ENCODE data around the gene CADPS2. TPM values are rescaled to one million over a fixed set of nuclear protein-coding genes. Genes with fewer than 3 reads are reported as not detected.

Gene CADPS2
- total and polyA plus RNA-seq, 4 donors, result 5.6 to 41.1 (median 11.0) TPM

DNA sequence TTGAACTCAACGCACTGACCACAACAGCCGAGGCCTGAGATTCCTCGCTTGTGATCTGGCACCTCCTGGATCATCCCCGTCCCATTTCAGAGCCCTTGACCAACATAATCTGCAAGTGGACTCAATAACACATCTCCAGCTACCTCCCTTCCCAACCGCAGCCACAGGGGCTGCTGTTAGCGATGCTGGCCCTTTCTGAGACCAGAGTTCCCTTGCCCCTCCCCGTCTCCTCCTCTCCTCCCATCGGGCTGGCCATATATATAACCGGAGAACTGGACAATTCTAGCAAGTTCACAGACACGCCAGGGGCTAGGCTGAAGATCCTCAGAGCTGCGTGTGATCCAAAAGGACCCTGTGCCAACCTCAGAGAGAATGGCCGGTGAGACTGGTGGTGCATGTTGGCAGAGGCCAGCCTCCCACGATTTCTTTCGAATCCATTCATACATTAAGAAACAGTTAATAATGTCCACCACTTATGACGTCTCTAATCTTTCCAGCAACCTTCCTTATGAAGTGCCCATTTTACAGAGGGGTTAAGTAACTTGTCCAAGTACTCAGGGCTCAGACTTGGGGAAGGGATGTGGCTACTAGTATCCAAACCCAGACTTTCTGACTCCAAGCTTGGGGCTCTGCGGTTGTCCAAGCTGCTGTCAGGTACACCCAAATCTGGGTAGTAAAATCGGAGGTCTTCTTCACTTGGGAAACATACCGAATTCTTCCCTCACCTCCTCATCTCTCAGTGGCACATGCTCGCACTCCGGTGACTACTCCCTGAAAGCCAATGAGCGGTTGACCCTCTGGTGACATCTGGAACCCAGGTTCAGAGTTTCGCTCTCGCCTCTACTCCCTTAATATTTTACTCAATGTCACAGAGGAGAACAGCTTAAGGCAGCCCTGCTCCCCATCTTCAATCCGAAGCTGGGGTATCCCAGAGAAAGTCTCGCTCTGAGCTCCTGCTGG is 570.5 kb downstream of the CADPS2 start:
- TF ChIP-seq, protein P1, sequence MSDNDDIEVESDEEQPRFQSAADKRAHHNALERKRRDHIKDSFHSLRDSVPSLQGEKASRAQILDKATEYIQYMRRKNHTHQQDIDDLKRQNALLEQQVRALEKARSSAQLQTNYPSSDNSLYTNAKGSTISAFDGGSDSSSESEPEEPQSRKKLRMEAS (IDR thresholded peaks at IDR 0.05), result no peak
- TF ChIP-seq RXRA (IDR thresholded peaks at IDR 0.05), result no peak
- no peak for TF ChIP-seq FOXA1 (IDR thresholded peaks at IDR 0.05)
- TF ChIP-seq GABPA (IDR thresholded peaks at IDR 0.05 in 1 of 2, conservative IDR thresholded peaks at IDR 0.05 in 1 of 2), result no peak
- no peak for TF ChIP-seq FOXA2 (IDR thresholded peaks at IDR 0.05)
- TF ChIP-seq, protein P2, sequence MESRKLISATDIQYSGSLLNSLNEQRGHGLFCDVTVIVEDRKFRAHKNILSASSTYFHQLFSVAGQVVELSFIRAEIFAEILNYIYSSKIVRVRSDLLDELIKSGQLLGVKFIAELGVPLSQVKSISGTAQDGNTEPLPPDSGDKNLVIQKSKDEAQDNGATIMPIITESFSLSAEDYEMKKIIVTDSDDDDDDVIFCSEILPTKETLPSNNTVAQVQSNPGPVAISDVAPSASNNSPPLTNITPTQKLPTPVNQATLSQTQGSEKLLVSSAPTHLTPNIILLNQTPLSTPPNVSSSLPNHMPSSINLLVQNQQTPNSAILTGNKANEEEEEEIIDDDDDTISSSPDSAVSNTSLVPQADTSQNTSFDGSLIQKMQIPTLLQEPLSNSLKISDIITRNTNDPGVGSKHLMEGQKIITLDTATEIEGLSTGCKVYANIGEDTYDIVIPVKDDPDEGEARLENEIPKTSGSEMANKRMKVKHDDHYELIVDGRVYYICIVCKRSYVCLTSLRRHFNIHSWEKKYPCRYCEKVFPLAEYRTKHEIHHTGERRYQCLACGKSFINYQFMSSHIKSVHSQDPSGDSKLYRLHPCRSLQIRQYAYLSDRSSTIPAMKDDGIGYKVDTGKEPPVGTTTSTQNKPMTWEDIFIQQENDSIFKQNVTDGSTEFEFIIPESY (IDR thresholded peaks at IDR 0.05), result no peak
- no peak for TF ChIP-seq SP1 (IDR thresholded peaks at IDR 0.05)
- no peak for TF ChIP-seq HNF4A (conservative IDR thresholded peaks at IDR 0.05)
- TF ChIP-seq, protein P3, sequence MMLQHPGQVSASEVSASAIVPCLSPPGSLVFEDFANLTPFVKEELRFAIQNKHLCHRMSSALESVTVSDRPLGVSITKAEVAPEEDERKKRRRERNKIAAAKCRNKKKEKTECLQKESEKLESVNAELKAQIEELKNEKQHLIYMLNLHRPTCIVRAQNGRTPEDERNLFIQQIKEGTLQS (IDR thresholded peaks at IDR 0.05), result no peak
- TF ChIP-seq, protein P4, sequence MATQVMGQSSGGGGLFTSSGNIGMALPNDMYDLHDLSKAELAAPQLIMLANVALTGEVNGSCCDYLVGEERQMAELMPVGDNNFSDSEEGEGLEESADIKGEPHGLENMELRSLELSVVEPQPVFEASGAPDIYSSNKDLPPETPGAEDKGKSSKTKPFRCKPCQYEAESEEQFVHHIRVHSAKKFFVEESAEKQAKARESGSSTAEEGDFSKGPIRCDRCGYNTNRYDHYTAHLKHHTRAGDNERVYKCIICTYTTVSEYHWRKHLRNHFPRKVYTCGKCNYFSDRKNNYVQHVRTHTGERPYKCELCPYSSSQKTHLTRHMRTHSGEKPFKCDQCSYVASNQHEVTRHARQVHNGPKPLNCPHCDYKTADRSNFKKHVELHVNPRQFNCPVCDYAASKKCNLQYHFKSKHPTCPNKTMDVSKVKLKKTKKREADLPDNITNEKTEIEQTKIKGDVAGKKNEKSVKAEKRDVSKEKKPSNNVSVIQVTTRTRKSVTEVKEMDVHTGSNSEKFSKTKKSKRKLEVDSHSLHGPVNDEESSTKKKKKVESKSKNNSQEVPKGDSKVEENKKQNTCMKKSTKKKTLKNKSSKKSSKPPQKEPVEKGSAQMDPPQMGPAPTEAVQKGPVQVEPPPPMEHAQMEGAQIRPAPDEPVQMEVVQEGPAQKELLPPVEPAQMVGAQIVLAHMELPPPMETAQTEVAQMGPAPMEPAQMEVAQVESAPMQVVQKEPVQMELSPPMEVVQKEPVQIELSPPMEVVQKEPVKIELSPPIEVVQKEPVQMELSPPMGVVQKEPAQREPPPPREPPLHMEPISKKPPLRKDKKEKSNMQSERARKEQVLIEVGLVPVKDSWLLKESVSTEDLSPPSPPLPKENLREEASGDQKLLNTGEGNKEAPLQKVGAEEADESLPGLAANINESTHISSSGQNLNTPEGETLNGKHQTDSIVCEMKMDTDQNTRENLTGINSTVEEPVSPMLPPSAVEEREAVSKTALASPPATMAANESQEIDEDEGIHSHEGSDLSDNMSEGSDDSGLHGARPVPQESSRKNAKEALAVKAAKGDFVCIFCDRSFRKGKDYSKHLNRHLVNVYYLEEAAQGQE (IDR thresholded peaks at IDR 0.05), result no peak
- no peak for TF ChIP-seq EGR1 (IDR thresholded peaks at IDR 0.05; ENCODE audit: low read depth in 2 of 2)
- no peak for TF ChIP-seq JUND (IDR thresholded peaks at IDR 0.05)
- no peak for TF ChIP-seq RAD21 (IDR thresholded peaks at IDR 0.05)
- TF ChIP-seq NR2F2 (IDR thresholded peaks at IDR 0.05), result no peak
- TF ChIP-seq, protein P5, sequence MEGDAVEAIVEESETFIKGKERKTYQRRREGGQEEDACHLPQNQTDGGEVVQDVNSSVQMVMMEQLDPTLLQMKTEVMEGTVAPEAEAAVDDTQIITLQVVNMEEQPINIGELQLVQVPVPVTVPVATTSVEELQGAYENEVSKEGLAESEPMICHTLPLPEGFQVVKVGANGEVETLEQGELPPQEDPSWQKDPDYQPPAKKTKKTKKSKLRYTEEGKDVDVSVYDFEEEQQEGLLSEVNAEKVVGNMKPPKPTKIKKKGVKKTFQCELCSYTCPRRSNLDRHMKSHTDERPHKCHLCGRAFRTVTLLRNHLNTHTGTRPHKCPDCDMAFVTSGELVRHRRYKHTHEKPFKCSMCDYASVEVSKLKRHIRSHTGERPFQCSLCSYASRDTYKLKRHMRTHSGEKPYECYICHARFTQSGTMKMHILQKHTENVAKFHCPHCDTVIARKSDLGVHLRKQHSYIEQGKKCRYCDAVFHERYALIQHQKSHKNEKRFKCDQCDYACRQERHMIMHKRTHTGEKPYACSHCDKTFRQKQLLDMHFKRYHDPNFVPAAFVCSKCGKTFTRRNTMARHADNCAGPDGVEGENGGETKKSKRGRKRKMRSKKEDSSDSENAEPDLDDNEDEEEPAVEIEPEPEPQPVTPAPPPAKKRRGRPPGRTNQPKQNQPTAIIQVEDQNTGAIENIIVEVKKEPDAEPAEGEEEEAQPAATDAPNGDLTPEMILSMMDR (IDR thresholded peaks at IDR 0.05; ENCODE audit: low read depth, low read length, missing input control), result no peak
- Histone ChIP-seq H3K4me3 (ENCODE audit: low read depth in 1 of 3, low read length in 3 of 3) (no peak overlapping the region), H3K27me3 (ENCODE audit: control insufficient read depth in 4 of 4, insufficient read depth in 4 of 4, low read length in 3 of 4) (peaks cover 4 to 35% (median 19%) of the 10 kb centered on the region in 4 donors), H3K4me1 (ENCODE audit: control insufficient read depth in 4 of 4, insufficient read depth in 4 of 4, low read length in 3 of 4) (peaks cover 4 to 18% (median 11%) of the 10 kb centered on the region in 4 donors), H3K36me3 (ENCODE audit: control insufficient read depth in 4 of 4, insufficient read depth in 3 of 4, low read depth in 1 of 4, low read length in 3 of 4) (no peaks in the 10 kb centered on the region), H3K9me3 (ENCODE audit: control insufficient read depth in 4 of 4, low read length in 3 of 4) (peaks cover 0 to 2% (median 0%) of the 10 kb centered on the region in 4 donors), H3K27ac (ENCODE audit: low read depth in 1 of 2, low read length in 2 of 2) (no peak overlapping the region), H3K9ac (ENCODE audit: low read depth in 1 of 2, low read length in 2 of 2) (no peak overlapping the region)
- WGBS, result 13% methylated on average over 25 of the region's 25 CpGs
- DNase-seq (ENCODE audit: low spot score), result no peak

Data from liver (tissue), 9 donors.